ENCODE measurements around the gene SMR3A.

Gene SMR3A

DNA sequence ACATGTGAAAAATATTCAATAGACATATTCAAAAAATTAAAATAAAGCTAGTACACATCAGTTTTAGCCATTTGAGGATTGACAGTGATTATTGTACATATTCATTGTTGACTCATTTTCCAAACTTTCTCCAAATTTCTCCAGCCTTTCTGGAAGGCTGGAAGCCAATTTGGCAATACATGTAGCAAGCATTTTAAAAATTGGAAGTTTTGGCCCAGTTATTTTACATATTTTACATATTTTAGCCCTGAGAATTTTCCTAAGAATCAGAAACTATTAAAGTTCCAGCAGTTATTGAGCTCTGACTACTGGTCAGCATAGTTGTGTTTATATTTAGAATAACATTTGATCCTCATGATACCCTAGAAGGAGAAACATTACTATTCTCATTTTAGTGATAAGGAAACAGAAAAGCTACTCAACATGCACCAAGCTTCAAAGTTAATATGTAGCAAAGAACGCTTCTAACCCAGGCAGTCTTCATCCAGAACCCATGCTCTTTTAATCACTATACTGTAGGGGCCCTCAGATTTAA, 22.6 kb upstream of the SMR3A start:
- CTCF ChIA-PET: interaction anchor here (1.0 kb wide), 1 partner anchor 59 kb away, joined by 3 read pairs; no protein-coding TSS in a partner anchor
- DNase-seq (ENCODE audit: extremely low spot score): no peak
- POLR2A ChIA-PET: no interaction called here
- TF ChIP-seq, protein P1, sequence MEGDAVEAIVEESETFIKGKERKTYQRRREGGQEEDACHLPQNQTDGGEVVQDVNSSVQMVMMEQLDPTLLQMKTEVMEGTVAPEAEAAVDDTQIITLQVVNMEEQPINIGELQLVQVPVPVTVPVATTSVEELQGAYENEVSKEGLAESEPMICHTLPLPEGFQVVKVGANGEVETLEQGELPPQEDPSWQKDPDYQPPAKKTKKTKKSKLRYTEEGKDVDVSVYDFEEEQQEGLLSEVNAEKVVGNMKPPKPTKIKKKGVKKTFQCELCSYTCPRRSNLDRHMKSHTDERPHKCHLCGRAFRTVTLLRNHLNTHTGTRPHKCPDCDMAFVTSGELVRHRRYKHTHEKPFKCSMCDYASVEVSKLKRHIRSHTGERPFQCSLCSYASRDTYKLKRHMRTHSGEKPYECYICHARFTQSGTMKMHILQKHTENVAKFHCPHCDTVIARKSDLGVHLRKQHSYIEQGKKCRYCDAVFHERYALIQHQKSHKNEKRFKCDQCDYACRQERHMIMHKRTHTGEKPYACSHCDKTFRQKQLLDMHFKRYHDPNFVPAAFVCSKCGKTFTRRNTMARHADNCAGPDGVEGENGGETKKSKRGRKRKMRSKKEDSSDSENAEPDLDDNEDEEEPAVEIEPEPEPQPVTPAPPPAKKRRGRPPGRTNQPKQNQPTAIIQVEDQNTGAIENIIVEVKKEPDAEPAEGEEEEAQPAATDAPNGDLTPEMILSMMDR (IDR thresholded peaks at IDR 0.05; ENCODE audit: control extremely low read depth, extremely low read depth, low read depth, missing control alignments): no peak

DNA sequence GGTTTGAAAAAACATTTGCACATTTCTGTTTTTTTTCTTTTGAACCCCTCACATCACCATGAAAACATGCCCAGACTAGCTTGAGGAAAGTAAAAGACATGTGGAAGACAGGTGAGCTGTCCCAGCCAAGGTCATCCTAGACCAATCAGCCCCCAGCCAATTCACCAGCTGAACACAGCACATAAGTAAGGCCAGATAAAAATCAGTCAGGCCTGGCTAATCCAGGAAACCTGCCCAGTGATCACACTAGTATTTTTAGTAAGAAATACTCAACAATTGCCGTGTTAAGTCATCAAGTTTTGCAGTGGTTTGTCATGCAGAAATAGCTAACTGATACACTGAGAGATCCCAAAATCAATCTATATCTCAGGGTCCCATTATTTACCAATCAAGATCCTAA, 4.4 kb upstream of the SMR3A start:
- ChIA-PET CTCF (interaction anchor here (0.9 to 1.4 kb wide), 2 partner anchors 12 to 30 kb away, joined by 3 read pairs; no protein-coding TSS in a partner anchor), POLR2A (no interaction called here)
- no peak for DNase-seq (ENCODE audit: extremely low spot score)
- TF ChIP-seq, protein P1 (IDR thresholded peaks at IDR 0.05; ENCODE audit: control extremely low read depth, extremely low read depth, low read depth, missing control alignments): no peak

DNA sequence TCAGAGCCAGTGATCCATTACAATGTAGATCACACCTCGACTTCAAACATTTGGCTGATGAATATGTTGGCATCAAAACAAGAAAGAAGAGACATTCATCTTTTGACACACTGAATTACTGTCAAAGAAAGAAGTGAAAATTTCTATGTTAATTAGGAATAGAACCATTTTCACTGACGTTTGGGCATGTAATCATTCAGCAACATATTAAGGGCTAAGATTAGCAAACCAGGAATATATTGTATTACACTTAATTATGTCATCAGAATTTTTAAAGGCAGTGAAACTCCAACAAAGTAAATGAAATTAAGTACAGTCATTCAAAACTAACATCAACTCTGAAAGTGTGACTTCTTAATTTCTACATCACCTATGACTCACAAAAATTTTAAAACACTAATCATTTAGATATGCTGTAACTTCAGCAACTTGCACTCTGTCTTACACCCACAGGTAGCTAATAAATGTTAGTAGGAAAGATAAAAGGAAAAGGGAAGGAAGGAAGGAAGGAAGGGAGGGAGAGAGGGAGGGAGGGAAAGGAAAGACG, 1.4 kb upstream of the SMR3A start:
- ChIA-PET CTCF (no interaction called here), POLR2A (no interaction called here)
- no peak for DNase-seq (ENCODE audit: extremely low spot score)
- TF ChIP-seq, protein P1 (IDR thresholded peaks at IDR 0.05; ENCODE audit: control extremely low read depth, extremely low read depth, low read depth, missing control alignments): no peak

DNA sequence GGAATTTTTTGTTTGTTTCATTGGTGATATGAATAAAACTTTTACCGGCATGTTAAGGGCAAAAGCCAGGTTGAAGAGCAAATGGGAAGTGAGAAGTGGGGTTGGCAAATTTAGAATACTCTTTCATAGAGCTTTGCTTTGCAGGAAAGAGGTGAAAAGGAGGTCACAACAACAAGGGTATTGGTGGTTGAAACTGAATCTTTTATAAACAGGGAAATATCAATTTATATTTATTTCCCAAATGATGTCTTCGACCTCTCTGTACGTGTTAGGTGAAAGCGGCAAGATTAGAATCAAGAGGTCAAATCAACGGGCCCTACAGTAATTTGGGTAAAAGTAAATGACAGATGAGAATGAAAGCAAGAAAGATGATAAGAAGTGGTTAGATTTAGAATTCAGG, 3.4 kb downstream of the SMR3A start:
- POLR2A ChIA-PET: no interaction called here
- TF ChIP-seq, protein P1 (IDR thresholded peaks at IDR 0.05; ENCODE audit: control extremely low read depth, extremely low read depth, low read depth, missing control alignments): no peak
- DNase-seq (ENCODE audit: extremely low spot score): no peak
- CTCF ChIA-PET: interaction anchor here (0.9 to 1.0 kb wide), 2 partner anchors 30 to 194 kb away, joined by 3 read pairs; partner anchors contain the start of gene CABS1

DNA sequence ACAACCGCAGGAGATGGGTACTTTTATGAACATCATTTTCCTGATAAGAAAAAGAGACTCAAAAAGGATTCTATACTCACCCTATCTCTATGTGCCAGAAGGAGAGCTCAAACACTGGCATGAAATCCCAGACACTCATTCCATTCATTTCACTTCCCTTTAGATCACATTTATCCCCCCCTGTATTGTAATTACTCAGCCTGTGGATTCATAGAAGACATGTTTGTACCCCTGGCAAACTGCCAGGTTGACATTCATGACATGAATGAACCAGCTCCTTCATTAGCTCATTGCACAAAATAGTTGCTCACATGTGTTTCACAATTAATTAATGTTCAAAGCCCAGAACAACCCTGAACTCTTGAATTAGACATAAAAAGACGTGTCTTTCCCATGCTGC, 4.9 kb downstream of the SMR3A start:
- TF ChIP-seq, protein P1 (IDR thresholded peaks at IDR 0.05; ENCODE audit: control extremely low read depth, extremely low read depth, low read depth, missing control alignments): no peak
- ChIA-PET CTCF (no interaction called here), POLR2A (no interaction called here)
- DNase-seq (ENCODE audit: extremely low spot score): no peak

DNA sequence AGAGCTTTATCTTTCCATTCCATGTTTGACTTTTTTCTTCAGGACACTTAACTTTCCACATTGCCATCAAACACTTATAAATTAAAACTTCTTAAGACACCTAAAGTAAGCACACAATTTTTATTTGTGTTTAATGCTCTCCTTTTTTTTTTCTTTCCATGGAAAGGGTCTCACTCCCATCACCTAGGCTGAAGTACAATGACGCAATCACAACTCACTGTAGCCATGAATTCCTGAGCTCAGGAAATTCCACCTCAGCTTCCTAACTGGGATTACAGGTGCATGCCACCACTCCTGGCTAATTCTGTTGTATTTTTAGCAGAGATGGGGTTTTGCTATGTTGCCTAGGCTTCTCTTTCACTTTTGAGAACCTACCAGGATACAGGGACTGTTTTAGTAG, 7.3 kb downstream of the SMR3A start:
- DNase-seq (ENCODE audit: extremely low spot score): no peak
- ChIA-PET POLR2A (no interaction called here), CTCF (interaction anchor here (1.2 to 1.3 kb wide), 2 partner anchors 11 to 37 kb away, joined by 3 read pairs; no protein-coding TSS in a partner anchor)
- TF ChIP-seq, protein P1 (IDR thresholded peaks at IDR 0.05; ENCODE audit: control extremely low read depth, extremely low read depth, low read depth, missing control alignments): no peak

Data from GM10248 (cell line).